GM18858 (cell line): ENCODE results near the gene MSI2.

Experiments used
- ATAC-seq: cut with Tn5 transposase; IDR thresholded peaks from one replicate; pipeline ENCODE4 v1.9.1; 2021; ENCODE audit not compliant: unreplicated experiment

MSI2 gene

DNA sequence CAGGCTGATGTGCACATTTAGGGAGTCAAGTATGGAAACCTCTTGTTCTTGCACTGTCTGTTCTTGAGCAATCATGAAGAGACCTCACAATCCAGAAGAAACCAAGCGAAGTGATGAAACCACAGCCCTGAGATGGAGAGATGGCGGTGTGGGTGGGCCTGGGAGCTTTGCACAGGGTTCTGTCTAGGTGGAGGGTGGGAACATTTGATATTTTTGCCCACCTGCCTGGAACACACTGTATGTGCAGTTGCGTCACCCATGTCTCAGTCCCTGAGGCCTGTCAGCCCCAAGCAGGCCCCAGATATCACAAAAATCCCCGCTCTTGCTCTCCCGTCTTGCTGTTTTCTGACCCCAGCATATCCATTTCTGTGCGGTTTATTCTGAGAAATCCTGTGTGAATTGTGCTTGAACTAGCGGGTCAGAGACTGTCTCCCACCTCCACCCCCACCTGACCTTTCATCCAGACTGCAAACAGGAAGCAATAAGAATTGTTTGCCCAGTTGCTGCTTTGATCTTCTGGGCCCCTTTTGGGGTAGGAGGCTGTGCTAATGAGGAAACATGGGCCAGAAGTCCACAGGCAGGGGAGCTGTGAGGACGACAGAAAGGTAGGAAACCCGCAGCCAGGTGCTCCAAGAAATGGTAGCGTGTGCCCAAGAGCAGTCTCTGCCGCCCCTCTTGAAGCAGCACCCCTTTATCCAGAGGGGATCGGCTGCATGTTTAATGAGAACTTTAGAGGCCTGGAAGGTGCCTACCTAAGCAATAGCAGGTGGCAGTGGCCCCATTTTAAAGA lies 304.9 kb downstream of the MSI2 start:
- no peak for ATAC-seq

DNA sequence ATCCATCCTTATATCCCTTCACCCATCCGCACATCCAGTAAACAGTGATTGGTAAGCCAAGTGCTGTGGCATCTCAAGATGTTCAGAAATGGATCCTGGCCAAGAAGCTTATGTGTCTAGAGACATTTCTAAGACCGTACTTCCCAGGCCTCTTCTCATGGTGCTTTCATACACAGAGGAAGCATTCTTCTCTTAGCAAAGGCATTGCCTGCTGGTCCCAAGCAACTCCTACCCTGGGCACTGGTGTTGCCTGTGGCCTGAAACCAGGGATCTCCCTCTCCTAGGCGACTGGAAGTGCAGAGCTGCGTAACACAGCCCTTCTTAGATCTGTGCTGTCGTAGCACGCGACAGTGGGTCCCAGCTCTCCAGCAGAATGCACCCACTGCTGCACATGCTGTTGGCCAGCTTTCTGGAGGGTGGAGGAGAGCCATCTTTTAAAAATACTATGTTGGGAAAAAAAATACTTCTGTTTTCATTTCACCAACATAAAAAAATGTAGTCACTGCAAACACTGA lies 305.9 kb downstream of the MSI2 start:
- no peak for ATAC-seq

DNA sequence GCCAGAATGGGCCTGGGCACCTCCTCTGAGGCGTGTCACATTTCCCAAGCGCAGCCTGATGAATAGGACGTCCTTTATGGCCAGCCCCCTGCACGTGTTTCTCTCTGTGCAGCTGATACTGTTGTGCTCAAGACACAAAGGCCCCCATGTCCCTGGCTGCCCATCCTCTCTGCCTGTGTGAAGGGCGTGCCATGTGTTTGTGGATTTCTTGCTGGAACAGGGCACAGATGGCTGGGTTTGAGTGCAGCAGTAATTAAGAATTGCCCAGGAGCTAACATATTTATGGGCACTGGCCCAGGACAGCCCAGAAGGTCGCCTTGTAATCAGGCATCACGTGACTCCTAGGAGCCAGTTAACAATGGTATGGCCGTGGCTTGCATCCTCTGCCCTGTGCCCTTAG lies 307.6 kb downstream of the MSI2 start:
- no peak for ATAC-seq

DNA sequence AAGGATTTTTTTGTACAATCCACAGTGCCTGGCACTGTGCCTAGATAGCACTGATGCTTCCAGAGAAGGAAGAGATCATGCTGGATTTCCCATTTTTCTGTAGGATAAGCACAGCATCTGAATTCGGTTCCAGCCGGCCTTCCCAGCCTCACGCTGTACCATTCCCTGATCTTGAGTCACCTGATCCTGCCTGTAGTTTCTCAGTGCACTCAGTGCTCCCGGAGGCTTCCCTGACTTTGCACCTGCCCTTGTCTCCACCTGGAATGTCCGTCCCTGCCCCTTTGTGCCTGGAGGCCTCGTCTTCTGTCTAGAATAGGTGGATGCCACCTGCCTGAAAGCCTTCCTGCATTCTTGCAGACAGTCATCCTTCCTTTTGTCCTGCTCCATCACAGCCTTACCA lies 308.9 kb downstream of the MSI2 start:
- ATAC-seq = no peak

DNA sequence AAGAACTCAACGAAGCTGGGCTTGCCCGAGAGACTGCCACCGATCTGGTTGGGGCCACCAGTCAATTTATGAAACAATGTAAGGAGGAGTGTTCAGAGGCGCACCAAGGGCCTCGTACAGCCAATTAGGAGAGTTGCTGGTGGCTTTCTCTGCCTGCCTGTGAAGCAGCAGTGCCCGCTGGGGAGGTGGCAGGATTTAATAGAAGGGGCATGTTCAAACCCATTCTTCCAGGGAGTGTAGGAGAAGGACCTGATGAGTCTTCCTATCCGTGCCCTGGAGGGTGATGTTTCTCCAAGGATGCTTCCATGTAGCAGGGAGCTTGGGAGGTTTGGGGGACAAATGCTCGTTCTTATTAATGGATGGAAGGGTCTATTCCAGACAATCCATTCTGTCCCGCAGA lies 310.4 kb downstream of the MSI2 start:
- no peak for ATAC-seq

DNA sequence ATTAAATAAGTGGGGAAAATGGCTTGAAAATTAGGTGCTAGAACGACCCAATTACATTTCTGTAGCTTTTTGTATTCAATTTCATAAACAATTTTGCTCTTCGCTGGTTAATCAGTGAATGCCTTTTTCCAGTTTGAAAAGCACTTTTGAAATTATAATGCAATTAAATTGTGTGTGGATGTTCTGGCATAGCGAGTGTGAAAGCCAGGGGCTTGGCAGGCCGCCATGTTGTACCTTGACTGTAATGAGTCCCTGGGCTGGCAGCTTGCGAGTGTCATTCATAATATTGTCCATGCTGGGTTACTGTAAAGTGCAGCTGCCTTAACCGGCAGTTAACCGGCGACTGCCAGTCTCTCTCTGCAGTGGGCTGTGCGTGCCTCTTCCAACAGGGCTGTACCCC lies 310.9 kb downstream of the MSI2 start:
- ATAC-seq = no peak

DNA sequence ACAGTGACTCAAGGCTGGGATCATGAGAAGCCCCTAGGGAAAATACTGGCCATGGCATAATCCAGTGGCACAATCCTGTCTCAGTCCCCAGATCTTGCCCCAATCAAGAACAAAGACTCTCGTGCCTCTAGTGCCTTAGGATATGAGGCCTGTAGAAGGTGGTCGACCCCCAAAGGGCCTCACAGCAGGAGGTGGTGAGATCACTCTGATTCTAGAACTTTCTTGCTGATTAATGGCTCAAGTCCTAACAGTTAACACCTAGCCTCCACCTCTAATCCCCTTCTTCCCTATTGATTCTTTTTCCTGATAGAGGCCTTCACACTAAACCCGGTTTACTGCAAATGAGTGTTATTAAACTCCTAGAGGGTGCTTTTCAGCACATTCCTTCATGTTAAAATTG lies 312.0 kb downstream of the MSI2 start:
- ATAC-seq = no peak

DNA sequence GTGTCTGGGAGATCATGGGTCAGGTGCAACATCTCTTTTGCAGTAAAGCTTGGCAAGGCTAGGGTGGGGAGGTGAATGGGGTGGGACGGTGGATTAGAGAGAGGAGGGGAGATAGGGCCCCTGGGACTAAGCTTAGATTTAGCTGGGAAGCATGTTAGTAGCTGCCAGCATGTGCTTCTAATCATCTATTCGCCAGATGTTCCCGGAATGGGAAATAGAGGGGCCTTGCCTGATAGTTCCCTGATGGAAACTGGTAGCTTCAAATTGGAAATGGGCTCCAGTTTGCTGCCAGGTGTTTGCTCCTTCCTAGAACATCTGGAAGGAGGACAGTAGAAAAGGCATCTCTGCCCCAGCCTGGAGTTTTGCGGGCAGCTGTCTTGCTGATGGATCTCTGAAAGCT lies 312.7 kb downstream of the MSI2 start:
- no peak for ATAC-seq

DNA sequence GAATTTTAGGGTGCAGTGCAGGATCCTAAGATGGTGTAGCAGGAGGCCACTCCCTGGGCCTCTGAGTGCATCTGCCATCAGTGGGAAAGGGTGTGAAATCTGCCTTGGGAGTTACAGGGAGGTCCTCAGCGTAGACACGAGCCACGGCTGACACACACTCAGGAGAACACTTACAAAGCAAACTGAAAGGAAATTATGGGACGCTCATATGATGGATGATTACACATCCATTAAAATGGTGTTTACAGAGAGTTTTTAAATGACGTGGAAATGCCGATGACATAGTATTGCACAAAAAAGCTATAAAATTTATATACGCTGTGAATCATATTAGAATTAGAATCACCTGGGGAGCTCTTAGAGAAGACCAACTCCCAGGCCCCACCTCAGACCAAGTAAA lies 313.5 kb downstream of the MSI2 start:
- no peak for ATAC-seq

DNA sequence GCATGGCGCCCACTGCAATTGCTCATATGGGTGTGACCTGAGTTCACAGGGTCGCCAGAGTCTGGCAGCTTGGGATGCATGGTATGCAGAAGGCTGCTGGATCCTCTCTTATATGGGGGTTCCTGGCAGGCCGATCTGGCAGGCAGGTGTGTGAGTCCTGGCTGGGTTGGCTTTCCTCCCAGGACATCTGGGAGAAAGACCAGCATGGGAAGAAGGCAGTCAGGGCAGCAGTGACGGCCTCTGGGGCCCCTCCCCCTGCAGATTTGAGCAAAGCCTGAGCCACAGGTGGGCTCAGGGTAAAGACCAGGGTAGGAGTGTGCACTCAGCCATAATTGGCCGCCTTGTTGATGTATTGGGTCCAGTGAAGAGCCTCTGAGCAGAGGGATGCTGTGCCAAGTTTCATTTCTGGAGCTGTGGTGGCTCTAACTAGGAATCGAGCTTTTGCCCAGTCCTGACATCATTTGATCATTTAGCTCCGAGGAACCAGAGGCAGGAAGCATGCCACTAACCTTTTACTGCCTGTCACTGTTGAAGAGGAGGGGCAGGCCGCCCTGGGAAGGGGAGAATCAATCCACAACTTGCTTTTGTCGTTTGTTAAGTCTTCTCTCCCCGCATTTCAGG lies 314.5 kb downstream of the MSI2 start:
- no peak for ATAC-seq

DNA sequence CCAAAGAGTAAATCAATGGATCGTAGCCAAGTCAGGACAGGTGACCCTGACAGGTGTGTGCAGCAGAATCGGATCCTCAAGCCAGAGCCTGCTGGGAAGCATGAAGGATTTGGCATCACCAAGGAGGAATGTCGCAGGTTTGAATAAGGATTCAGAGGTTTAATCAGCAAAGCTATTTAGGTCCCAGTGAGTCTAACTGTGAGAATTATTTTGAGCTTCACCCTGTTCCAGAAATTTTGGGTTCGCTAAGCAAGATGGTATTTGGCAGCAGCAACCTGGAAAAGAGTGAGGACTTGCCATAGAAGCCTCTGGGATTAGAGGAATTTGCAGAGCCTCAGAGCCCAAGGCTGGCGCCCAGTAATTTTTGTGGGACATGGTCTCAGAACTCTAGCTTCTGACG lies 315.7 kb downstream of the MSI2 start:
- ATAC-seq = no peak

DNA sequence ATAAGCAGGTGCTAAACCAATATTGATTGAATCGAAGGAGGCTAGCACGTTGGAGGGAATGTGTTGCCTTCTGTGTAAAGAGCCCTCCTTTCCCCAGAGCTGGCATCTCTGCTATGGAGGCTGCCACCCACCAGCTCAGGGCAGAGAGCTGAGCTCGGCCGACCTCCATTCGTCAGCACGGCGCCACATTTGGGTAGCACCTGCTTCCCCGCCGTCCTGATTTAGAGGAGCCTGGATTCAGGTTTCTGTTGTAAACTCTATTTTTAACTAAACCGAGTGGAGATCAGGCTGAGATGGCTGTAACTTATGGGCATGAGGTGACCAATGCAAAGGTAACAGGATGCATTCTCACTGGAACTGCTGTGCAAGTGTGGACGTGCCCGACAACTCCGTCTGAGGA lies 316.3 kb downstream of the MSI2 start:
- ATAC-seq = no peak

DNA sequence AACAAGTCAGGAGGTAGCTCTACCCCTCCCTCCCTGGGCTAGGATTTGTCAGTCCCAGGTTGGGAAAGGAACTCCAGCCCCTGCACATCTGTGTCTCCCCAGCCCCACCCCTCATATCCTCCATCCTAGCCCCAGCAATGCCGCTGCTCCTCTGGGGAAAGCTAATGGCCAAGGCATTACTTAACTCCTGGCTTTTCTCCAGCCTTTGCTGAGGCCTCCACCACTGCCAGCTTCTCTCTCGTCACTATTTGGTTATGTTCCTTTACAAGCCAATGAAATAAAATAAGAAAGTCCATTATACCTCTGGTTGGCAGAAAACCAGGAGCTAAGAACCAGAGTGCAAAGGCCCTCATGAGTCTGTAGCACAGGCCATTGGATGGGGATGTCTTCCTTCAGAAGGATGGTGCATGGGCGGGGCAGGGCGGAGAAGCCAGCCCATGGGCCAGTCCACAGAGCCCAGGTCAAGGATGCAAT lies 317.8 kb downstream of the MSI2 start:
- no peak for ATAC-seq

DNA sequence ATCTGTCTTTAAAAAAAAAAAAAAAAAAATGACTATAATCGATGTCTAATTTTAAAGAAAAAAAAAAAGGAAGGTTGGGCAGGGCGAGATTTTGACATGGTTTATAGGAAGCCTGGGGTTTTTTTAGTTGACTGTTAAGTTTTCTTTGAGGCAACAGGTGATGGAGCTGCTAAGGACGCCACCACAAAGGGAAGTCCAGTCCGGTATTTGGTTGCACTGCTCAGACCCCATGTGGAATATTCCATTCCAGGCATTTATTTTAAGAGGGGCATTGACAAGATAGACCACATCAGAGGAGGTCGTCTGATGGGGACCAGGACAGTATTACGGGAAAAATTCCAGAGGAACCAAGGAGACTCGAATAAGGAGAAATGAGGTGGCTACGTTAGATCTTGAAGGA lies 320.4 kb downstream of the MSI2 start:
- no peak for ATAC-seq

DNA sequence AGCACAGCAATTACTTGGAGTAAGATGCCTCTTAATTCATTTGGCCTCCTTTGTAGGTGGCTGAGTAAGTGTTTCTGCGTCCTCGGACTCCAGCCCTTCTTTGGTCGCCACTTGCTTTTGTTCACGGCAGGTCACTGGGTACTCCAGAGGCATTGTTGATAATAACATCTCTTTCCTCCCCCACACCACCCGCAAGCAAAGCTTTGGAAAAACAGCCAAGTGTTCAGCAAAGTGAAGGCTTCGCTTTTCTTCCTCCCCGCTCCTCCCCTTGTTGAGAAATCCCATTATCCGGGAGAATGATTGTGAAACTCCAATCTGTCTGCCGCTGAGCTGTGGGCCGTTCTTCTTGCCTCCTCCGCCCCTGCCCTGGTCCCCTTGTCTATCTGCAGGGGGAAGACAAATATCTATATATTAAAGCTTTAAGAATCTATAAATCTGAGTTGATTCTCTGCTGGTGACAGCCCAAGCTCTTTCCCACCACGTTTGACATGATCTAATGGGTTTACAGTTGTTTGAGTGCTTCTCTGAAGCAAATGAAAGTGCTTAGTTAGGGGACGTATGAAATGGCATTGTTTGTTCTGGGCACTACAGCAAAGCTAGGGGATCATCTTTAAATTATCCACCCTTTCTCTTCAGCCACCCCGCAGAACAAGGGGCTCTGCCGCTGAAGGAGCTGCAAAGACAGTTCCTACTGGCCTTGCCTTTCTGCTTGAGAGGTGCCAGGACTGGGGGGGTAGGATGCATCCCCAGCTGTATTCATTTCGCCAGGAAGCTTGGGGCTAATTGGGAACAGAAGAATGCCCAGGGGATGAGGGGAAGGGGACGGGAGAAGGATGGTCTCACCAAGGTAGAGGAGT lies 321.7 kb downstream of the MSI2 start:
- ATAC-seq = no peak

DNA sequence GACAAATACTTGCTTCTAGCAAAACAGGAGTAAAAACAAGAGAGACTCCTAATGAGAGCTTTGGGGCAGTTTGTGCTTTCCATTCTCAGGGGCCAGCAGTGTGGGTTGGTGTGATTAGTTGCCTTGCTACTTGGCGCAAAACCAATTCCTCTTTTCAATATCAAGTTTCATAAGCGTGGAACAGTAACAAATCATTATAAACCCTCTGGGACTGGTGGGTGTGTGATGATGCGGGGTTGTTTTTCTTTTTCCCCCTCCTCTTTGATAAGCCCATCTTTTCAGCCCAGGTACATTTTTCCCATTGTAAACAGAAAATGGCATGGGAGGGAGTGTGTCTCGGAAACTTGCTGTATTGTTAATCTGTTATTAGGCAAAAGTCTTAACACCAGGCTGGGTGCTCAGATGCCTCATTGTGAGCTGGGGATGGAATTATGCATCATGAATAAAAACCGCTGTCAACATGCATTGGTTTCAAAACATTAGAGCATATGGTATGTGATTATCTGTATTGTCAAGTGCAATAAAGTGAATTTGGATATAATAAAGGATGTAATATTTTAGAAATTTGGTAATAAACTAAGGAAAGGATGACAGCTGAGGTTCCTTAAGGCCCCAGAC lies 322.4 kb downstream of the MSI2 start:
- ATAC-seq = no peak

DNA sequence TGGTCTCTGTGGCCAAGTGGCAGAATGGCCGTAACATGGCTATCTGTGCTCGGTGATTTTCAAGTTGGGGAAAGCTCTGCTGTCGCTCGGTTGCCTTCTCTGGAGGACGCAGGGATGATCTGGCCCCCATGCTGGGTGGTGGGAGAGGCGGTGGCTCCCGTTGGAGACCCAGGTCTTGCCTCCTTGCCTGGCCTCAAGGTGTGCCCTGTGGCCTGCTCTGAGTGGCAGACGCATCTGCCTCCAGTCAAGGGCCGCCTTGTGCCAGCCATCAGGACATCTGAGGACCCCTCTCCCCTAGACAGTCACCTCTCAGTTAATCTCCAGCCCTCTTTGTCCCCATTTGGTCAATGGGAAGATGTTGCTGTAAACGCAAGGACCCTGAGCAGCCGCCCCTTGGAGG lies 322.9 kb downstream of the MSI2 start:
- no peak for ATAC-seq

DNA sequence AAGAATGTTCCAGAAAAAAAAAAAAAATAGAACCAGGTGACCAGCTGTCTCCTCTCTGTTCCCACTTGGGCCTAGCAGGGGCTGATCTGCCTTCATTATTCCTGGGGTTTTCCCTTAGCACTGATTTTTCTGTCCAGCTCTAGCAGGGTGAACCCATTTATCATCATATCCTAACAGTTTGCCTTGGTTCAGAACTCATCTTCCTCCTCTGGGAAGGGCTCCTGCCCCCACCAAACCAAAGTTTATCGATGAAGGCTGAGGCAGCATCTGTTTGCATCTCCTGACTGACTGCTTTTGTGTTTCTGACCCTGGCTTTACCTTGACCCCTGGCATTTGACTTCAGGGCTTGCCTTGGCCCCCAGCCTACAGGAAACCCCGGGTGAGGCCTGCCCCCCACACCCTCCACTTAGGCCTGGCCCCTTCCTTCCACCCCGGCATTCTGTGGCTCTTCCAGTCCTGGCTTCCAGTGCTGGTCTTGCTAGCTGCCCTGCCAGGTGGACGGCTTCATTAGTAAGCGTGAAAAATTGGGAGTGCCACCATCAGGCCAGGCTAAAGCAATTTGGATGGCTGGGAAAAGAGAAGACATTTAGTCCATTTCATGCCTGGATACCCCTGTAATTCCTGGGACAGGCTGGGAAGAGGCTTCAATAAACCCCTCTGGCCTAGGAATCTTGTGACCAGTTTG lies 323.9 kb downstream of the MSI2 start:
- no peak for ATAC-seq

DNA sequence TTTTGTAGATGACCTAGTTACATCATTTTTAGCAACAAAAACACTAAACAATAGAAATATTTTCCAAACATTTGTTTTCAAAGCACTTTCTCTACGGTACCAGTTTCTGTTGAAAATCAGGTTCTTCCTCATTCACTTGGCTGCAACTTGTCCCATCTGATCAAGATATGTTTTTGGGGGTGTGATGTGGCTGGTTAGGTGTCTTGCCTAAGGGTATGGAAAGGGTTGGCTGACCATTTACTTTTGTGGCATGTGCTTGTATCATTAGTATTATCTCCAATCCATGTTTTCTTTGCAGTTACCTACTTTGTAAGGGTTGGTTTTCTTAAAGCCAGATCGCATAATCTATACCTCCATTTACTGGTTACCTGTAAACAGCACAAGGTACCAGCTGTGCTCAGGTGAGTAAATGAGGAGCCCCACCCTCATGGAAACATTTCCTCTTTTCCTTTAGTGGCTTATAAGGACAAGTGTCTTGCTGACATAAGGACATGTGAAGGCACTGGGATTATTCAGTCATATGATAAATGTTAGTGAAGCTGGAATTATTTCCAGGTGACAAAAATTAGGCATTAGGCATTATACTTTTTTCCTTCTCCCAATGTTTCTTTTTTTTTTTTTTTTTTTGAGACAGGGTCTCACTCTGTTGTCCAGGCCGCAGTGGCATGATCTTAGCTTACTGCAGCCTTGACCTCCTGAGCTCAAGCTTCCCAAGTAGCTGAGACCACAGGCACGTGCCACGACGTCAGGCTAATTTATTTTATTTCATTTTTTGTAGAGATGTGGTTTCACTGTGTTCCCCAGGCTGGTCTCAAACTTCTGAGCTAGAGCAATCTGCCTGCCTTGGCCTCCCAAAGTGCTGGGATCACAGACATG lies 326.8 kb downstream of the MSI2 start:
- no peak for ATAC-seq
